Fibroblast of mammary gland (primary cell): ENCODE measurements around the gene TOP3B.

Experiments used
- DNase-seq: peaks from one replicate; pipeline ENCODE4 v3.0.0-alpha.2; 2010; ENCODE audit warnings: low read depth
- H3K4me3 ChIP-seq: 2 replicates; pipeline ENCODE4 v1.5.1; 2011; ENCODE audit warnings: low read depth, mild to moderate bottlenecking, low read length, moderate library complexity; ENCODE audit not compliant: control insufficient read depth
- TF ChIP-seq, protein P1 (sequence below): conservative IDR thresholded peaks from 2 replicates; pipeline ENCODE4 v1.5.1; 2011; ENCODE audit warnings: low read depth, low read length, inconsistent platforms; ENCODE audit not compliant: control insufficient read depth, insufficient read depth

Gene TOP3B

DNA sequence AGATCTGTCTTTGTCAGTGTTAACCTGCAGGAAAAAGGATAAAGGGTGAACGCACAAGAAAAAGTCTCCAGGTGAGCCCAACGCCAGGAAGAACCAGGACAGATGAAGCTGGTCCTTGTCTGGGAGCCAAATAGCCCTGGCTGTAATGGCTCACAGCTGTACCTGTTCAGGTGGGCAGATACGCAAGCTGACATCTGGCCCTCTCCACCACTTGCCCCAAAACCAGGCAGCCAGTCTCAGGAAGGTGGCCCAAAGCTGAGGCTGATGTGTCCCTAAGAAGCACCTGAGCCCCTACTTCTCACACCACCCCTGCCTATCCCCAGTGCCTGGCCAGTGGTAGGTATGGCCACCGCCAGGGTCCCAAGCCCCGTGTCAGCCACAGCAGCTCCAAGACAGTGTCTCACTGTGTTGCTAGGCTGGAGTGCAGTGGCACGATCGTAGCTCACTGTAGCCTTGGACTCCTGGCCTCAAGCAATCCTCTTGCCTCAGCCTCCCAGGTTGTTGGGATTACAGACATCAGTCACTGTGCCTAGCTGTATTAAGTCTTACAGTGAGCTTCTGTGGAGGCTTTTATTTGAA is 14.8 kb downstream of the TOP3B start:
- no peak overlapping the region for H3K4me3 ChIP-seq
- TF ChIP-seq, protein P1, sequence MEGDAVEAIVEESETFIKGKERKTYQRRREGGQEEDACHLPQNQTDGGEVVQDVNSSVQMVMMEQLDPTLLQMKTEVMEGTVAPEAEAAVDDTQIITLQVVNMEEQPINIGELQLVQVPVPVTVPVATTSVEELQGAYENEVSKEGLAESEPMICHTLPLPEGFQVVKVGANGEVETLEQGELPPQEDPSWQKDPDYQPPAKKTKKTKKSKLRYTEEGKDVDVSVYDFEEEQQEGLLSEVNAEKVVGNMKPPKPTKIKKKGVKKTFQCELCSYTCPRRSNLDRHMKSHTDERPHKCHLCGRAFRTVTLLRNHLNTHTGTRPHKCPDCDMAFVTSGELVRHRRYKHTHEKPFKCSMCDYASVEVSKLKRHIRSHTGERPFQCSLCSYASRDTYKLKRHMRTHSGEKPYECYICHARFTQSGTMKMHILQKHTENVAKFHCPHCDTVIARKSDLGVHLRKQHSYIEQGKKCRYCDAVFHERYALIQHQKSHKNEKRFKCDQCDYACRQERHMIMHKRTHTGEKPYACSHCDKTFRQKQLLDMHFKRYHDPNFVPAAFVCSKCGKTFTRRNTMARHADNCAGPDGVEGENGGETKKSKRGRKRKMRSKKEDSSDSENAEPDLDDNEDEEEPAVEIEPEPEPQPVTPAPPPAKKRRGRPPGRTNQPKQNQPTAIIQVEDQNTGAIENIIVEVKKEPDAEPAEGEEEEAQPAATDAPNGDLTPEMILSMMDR = no peak
- DNase-seq = no peak

DNA sequence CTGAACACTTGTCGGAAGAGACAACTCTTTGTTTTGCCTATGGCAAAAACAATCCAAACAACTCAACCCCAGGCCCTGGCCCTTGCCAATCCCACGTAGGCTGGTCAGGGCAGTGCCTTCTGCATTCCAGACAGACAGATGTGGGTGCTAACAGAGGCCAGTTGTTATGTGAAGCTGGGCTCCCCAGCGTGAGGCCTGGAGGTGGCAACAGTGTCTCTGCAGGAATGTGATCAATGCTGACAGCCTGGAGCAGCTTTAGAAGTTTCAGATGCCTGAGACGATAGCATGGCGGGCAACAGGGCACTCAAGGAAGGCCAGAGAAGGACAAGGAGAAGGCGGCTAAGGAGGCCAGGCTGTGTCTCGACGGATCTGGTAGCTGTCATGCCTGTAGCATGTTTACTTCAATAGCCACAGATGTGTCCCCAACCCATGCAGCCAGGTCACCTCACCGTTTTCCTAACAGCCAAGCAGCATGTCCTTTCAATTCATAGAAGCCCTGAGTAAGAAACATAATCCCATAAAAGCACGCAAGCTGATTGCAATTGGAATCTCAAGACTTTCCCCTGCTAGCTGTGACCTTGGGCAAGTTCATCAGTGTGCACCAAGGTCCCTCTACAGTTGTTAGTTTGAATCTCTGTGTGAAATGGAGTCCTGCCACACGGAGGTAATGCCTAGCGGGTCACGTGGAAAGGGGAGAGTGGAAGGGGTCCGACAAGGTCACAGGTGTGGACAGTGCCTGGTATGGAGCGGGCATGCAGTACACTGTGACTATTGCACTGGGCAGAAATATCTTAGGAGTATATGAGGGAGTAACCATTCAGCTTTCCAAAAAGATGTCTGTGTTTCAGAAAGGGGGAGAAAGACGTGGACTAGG is 15.7 kb downstream of the TOP3B start:
- TF ChIP-seq, protein P1 = no peak
- H3K4me3 ChIP-seq = no peak overlapping the region
- DNase-seq = no peak

DNA sequence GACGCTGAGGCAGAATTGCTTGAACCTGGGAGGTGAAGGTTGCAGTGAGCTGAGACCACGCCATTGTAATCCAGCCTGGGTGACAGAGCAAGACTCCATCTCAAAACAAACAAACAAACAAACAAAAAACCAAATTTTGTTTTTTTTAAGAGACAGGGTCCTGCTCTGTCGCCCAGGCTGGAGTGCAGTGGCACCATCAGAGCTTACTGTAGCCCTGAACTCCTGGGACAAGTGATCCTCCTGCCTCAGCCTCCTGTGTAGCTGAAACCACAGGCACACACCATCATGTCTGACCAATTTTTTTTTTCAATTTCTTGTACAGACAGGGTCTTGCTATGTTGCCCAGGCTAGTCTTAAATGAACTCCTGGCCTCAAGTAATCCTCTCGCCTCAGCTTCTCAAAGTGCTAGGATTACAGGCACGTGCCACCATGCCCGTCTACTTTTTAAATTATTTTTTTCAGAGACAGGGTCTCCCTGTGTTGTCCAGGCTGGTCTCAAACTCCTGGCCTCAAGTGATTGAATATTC is 16.8 kb downstream of the TOP3B start:
- no peak for DNase-seq
- no peak overlapping the region for H3K4me3 ChIP-seq
- TF ChIP-seq, protein P1 = no peak

DNA sequence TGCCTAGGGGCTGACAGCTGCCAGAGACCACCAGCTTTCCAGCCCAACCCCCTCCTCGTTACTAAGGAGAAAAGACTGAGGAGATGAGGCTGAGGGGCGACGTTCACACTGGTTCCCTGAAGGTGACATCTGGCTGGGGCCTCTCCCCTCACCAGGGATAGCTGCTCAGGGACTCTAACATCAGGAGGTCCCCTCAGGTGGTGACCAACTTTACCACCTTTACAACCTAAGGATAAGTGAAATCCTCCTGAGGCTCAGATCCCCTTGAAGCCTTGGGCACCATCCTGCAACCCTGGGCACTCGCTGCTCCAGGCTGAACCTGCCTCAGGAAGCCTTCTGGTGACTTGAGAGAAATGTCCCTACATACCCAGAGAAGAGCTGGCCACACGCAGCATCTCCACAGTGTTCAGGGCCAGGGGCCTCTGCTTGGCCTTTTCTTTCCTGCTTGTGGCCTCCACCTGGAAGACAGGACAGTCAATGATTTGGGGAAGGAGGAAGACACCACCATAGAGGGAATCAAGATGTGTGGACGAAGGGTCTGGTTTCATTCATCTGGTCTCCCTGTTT is 17.6 kb downstream of the TOP3B start:
- TF ChIP-seq, protein P1 = no peak
- no peak for DNase-seq
- H3K4me3 ChIP-seq = no peak overlapping the region

DNA sequence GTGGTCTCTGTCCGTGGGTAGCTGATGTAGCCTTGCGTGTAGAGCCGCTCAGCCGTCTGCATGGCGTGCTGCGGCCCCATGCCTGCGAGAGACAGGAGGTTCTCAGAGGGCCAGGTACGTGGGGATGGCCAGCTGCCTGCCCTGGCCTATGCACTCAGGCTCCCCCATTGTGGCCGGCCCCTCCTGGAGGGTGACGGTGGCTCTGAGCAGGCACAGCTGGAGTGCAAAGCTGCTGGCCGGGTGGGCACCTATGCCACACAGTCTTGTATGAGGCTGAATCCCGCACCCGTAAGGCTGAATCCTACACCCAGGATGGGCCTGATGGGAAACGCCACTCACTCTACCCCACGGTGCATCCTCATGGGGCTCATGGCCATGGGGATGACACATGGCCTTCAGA is 18.4 kb downstream of the TOP3B start:
- TF ChIP-seq, protein P1 = no peak
- H3K4me3 ChIP-seq = no peak overlapping the region
- DNase-seq = no peak

DNA sequence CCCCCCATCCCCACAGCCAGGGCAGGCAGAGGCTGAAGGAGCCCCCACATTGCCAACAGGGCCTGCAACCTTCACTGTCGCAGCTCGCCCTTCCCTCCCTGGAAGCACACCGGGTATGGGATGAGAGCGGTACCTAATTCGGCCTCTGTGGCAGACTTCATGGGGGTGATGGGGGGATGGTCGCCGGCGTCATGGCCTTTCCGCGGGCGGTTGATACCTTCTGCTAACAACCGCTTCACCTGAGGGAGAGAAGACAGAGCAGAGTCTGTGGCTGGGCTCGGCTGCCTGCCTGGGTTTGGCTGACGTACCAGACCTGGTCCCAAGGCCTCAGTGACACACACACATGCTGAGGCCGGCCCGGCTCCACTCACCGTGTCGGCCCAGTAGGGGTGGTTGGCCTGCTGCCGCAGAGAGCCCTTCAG is 18.8 kb downstream of the TOP3B start:
- no peak for DNase-seq
- TF ChIP-seq, protein P1 = no peak
- no peak overlapping the region for H3K4me3 ChIP-seq
